Fibroblast of skin of scalp (primary cell): ENCODE data around the gene ACSM3. TPM values are rescaled to one million over a fixed set of nuclear protein-coding genes. Genes with fewer than 3 reads are reported as not detected.
A peak's percentile ranks its signal among the peaks of the same experiment; 100 is the strongest.
"Not testable (repeated sequence)": the region's sequence is repeated elsewhere in the genome, so short reads cannot be mapped to it uniquely, and the experiment has no call there.

Experiments used
- DNase-seq: peaks from one replicate; pipeline ENCODE4 v3.0.0-alpha.2; 2013
- polyA plus RNA-seq, 2 experiments: library from polyadenylated mRNA; unstranded; fragments of 120-200 nt; gene quantifications; one replicate each; pipeline ENCODE4 v1.2.1, GENCODE V29; 2013; ENCODE audit not compliant: insufficient read length in 2 of 2

The ACSM3 gene
- polyA plus RNA-seq (2013, experiment 1 of 2; ENCODE audit: insufficient read length) = 1.8 TPM
- polyA plus RNA-seq (2013, experiment 2 of 2; ENCODE audit: insufficient read length) = 1.5 TPM

- peak; percentile 61 for DNase-seq
Observed at GRCh38 chr16:20763461-20764232, at the start of gene ACSM3. Gene ACSM3, plus strand, starts transcription at chr16:20764014. Its CDS starts 6,021 bp downstream, at chr16:20770035.

- DNase-seq = not testable (repeated sequence)
Observed at GRCh38 chr16:20717718-20718117, 46.1 kb upstream of the ACSM3 start.

GRCh38 chr16:20720251-20720650, 43.6 kb upstream of the ACSM3 start:
- no peak for DNase-seq

- no peak for DNase-seq
Observed at GRCh38 chr16:20726661-20727060, 37.2 kb upstream of the ACSM3 start.

- no peak for DNase-seq
Observed at GRCh38 chr16:20727181-20727580, 36.6 kb upstream of the ACSM3 start.

- DNase-seq = no peak
Observed at GRCh38 chr16:20729141-20729540, 34.7 kb upstream of the ACSM3 start.

- DNase-seq = no peak
Observed at GRCh38 chr16:20734056-20734455, 29.8 kb upstream of the ACSM3 start.

- no peak for DNase-seq
Observed at GRCh38 chr16:20734782-20735181, 29.0 kb upstream of the ACSM3 start.

GRCh38 chr16:20735490-20735889, 28.3 kb upstream of the ACSM3 start:
- DNase-seq = no peak

GRCh38 chr16:20740007-20740883, 23.6 kb upstream of the ACSM3 start:
- DNase-seq = peak; percentile 8

- peak; percentile 76 for DNase-seq
Observed at GRCh38 chr16:20740901-20741521, 22.8 kb upstream of the ACSM3 start.

- DNase-seq = peak; percentile 96
Observed at GRCh38 chr16:20741554-20742285, 22.1 kb upstream of the ACSM3 start, which contains the start of gene THUMPD1. Gene THUMPD1, minus strand, starts transcription at chr16:20741818. Its CDS starts 79 bp downstream, at chr16:20741739.

GRCh38 chr16:20743591-20743990, 20.2 kb upstream of the ACSM3 start:
- no peak for DNase-seq

- no peak for DNase-seq
Observed at GRCh38 chr16:20744922-20745440, 18.8 kb upstream of the ACSM3 start.

GRCh38 chr16:20746461-20746860, 17.4 kb upstream of the ACSM3 start:
- DNase-seq = no peak

GRCh38 chr16:20747030-20747816, 16.6 kb upstream of the ACSM3 start:
- no peak for DNase-seq

GRCh38 chr16:20749474-20749873, 14.3 kb upstream of the ACSM3 start:
- no peak for DNase-seq

- no peak for DNase-seq
Observed at GRCh38 chr16:20750558-20750957, 13.3 kb upstream of the ACSM3 start.

- DNase-seq = no peak
Observed at GRCh38 chr16:20753727-20754126, 10.1 kb upstream of the ACSM3 start.

GRCh38 chr16:20755238-20755637, 8.6 kb upstream of the ACSM3 start:
- DNase-seq = no peak

GRCh38 chr16:20755799-20756198, 8.0 kb upstream of the ACSM3 start:
- DNase-seq = not testable (repeated sequence)
